ENCODE measurements around the gene TUFM. TPM values are rescaled to one million over a fixed set of nuclear protein-coding genes. Genes with fewer than 3 reads are reported as not detected.

The TUFM gene
- total RNA-seq, 1 donor from 2014 or later, result 122 TPM

- H3K27ac Mint-ChIP-seq, result no peak overlapping the region
- DNase-seq (ENCODE audit: low spot score in 2 of 2, unreplicated experiment in 2 of 2), result no peak
Observed at GRCh38 chr16:28834873-28835863, 11.0 kb downstream of the TUFM start.

GRCh38 chr16:28834349-28834748 is 11.8 kb downstream of the TUFM start:
- H3K27me3 Mint-ChIP-seq (ENCODE audit: low read depth), result no peaks in the 10 kb centered on the region
- no peaks in the 10 kb centered on the region for H3K9me3 Mint-ChIP-seq
- no peak overlapping the region for H3K27ac Mint-ChIP-seq
- H3K4me1 Mint-ChIP-seq, result no peaks in the 10 kb centered on the region
- no peak for TF ChIP-seq CTCF (IDR thresholded peaks at IDR 0.05; ENCODE audit: unreplicated experiment)
- no peak overlapping the region for H3K4me3 Mint-ChIP-seq
- no peak for DNase-seq (ENCODE audit: low spot score in 2 of 2, unreplicated experiment in 2 of 2)
- H3K36me3 Mint-ChIP-seq, result peaks cover 61% of the 10 kb centered on the region

More at GRCh38 chr16:28834873-28835863, 11.0 kb downstream of the TUFM start:
- H3K4me3 Mint-ChIP-seq, result no peak overlapping the region
- H3K27me3 Mint-ChIP-seq (ENCODE audit: low read depth), result no peaks in the 10 kb centered on the region
- TF ChIP-seq CTCF (IDR thresholded peaks at IDR 0.05; ENCODE audit: unreplicated experiment), result no peak
- no peaks in the 10 kb centered on the region for H3K9me3 Mint-ChIP-seq
- H3K36me3 Mint-ChIP-seq, result peaks cover 54% of the 10 kb centered on the region
- no peaks in the 10 kb centered on the region for H3K4me1 Mint-ChIP-seq

GRCh38 chr16:28830531-28830930 is 15.6 kb downstream of the TUFM start:
- Mint-ChIP-seq H3K27ac (no peak overlapping the region), H3K9me3 (no peaks in the 10 kb centered on the region), H3K4me1 (peaks cover 9% of the 10 kb centered on the region), H3K27me3 (ENCODE audit: low read depth) (no peaks in the 10 kb centered on the region), H3K36me3 (peaks cover 68% of the 10 kb centered on the region), H3K4me3 (no peak overlapping the region)
- no peak for TF ChIP-seq CTCF (IDR thresholded peaks at IDR 0.05; ENCODE audit: unreplicated experiment)
- DNase-seq (ENCODE audit: low spot score in 2 of 2, unreplicated experiment in 2 of 2), result no peak

GRCh38 chr16:28829747-28830146 is 16.4 kb downstream of the TUFM start:
- TF ChIP-seq CTCF (IDR thresholded peaks at IDR 0.05; ENCODE audit: unreplicated experiment), result no peak
- no peak for DNase-seq (ENCODE audit: low spot score in 2 of 2, unreplicated experiment in 2 of 2)
- H3K36me3 Mint-ChIP-seq, result peaks cover 66% of the 10 kb centered on the region
- H3K4me3 Mint-ChIP-seq, result no peak overlapping the region
- H3K4me1 Mint-ChIP-seq, result peaks cover 16% of the 10 kb centered on the region
- H3K27me3 Mint-ChIP-seq (ENCODE audit: low read depth), result no peaks in the 10 kb centered on the region
- H3K27ac Mint-ChIP-seq, result no peak overlapping the region
- no peaks in the 10 kb centered on the region for H3K9me3 Mint-ChIP-seq

GRCh38 chr16:28826141-28826540 is 20.0 kb downstream of the TUFM start:
- Mint-ChIP-seq H3K4me1 (peaks cover 26% of the 10 kb centered on the region), H3K4me3 (peak overlapping the region; percentile 99), H3K36me3 (peaks cover 43% of the 10 kb centered on the region), H3K9me3 (no peaks in the 10 kb centered on the region), H3K27me3 (ENCODE audit: low read depth) (no peaks in the 10 kb centered on the region), H3K27ac (peak overlapping the region; percentile 13)
- no peak for TF ChIP-seq CTCF (IDR thresholded peaks at IDR 0.05; ENCODE audit: unreplicated experiment)
- DNase-seq (ENCODE audit: low spot score in 2 of 2, unreplicated experiment in 2 of 2), result no peak

All from mesothelial cell of epicardium (in vitro differentiated cells).